Measurements from ENCODE around the gene ADD3.

The ADD3 gene

DNA sequence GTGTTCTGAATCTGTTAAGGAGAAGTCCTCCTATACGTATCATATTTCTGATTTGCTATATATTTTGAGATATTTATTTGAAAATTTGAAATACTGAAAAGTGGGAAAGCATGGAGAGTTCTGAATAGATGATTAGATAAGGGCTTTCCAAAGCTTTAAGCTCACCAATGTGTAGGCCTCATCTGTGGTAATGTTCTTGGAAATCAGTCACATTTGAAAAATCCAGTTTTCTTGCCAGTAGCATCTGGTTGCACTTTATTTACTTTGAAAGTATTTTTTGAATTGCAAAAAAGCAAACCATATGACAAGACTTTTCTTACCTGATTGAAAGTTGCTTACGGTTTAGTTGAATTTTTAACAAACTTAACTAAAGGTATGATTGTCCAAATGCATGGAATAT lies 21.7 kb downstream of the ADD3 start:
- peaks cover 18% of the 10 kb centered on the region for H3K4me1 ChIP-seq (ENCODE audit: control insufficient read depth, insufficient read depth, low read length)
- no peak overlapping the region for H3K4me3 ChIP-seq (ENCODE audit: low read depth, low read length)
- no peak overlapping the region for H3K27ac ChIP-seq (ENCODE audit: extremely low read depth, low read depth, low read length)
- no peaks in the 10 kb centered on the region for H3K9me3 ChIP-seq (ENCODE audit: control insufficient read depth, insufficient read depth, low read depth, low read length)
- H3K36me3 ChIP-seq (ENCODE audit: control insufficient read depth in 2 of 2, insufficient read depth in 1 of 2, low read length in 2 of 2) = no peaks in the 10 kb centered on the region
- POLR2A ChIA-PET = no interaction called here
- CTCF ChIA-PET = no interaction called here
- TF ChIP-seq, protein P1, sequence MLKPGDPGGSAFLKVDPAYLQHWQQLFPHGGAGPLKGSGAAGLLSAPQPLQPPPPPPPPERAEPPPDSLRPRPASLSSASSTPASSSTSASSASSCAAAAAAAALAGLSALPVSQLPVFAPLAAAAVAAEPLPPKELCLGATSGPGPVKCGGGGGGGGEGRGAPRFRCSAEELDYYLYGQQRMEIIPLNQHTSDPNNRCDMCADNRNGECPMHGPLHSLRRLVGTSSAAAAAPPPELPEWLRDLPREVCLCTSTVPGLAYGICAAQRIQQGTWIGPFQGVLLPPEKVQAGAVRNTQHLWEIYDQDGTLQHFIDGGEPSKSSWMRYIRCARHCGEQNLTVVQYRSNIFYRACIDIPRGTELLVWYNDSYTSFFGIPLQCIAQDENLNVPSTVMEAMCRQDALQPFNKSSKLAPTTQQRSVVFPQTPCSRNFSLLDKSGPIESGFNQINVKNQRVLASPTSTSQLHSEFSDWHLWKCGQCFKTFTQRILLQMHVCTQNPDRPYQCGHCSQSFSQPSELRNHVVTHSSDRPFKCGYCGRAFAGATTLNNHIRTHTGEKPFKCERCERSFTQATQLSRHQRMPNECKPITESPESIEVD (tag by site-specific recombination; IDR thresholded peaks at IDR 0.05) = peak; percentile 33; the same call in 1 of the 2 replicates
- TF ChIP-seq PRDM1 (tag by site-specific recombination; IDR thresholded peaks at IDR 0.05) = no peak

DNA sequence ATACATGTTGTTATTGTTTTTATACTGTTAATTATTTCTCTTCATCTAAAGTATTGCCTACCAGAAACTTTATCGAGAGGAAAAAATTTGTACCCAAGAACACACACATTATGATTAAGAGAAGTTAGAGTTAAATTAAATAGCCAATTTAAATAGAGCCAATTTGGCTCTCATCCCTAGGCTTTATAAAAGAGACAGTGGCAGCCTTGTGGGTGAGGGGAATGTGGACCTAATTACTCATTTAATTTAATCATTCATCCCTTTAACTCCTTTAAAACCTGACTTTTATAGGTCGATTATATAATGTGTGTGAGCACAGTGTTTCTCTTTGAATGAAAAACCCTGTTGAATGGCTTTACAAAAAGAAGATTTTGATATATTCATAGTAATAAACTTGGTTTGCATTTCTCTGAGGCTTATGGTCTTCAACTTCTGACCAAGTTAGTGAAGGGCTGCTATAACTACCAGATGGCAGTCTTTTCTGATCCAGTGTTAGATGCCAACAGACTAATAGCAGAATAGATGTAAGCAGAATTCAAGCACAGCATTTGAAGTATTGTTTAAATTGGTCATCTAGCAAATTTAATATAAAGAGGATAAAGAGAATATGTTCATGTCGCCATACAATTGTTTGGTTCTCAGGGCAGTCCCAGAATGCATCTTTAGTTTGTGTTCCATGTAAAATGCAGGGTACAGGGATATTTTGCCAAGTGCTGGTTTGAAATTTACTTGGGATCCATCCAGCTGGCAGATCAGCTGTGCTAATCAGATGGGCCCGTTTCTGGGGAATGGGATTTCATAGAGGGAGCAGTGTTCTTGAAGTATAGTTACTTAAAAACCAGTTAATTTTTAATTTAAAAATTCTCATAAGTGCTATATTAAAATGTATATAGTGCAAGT lies 25.3 kb downstream of the ADD3 start:
- CTCF ChIA-PET = interaction anchor here (0.5 kb wide), 1 partner anchor 18 kb away, joined by 3 read pairs; no protein-coding TSS in a partner anchor
- Histone ChIP-seq H3K4me1 (ENCODE audit: control insufficient read depth, insufficient read depth, low read length) (peaks cover 23% of the 10 kb centered on the region), H3K27ac (ENCODE audit: extremely low read depth, low read depth, low read length) (no peak overlapping the region), H3K9me3 (ENCODE audit: control insufficient read depth, insufficient read depth, low read depth, low read length) (no peaks in the 10 kb centered on the region), H3K36me3 (ENCODE audit: control insufficient read depth in 2 of 2, insufficient read depth in 1 of 2, low read length in 2 of 2) (no peaks in the 10 kb centered on the region), H3K4me3 (ENCODE audit: low read depth, low read length) (no peak overlapping the region)
- POLR2A ChIA-PET = no interaction called here
- TF ChIP-seq, protein P1 (tag by site-specific recombination; IDR thresholded peaks at IDR 0.05) = peak; percentile 83
- TF ChIP-seq, protein P2, sequence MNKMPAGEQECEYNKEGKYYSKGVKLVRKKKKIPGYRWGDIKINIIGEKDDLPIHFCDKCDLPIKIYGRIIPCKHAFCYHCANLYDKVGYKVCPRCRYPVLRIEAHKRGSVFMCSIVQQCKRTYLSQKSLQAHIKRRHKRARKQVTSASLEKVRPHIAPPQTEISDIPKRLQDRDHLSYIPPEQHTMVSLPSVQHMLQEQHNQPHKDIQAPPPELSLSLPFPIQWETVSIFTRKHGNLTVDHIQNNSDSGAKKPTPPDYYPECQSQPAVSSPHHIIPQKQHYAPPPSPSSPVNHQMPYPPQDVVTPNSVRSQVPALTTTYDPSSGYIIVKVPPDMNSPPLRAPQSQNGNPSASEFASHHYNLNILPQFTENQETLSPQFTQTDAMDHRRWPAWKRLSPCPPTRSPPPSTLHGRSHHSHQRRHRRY (tag by site-specific recombination; IDR thresholded peaks at IDR 0.05) = no peak
- TF ChIP-seq ZNF19 (tag by site-specific recombination; IDR thresholded peaks at IDR 0.05; ENCODE audit: low read depth) = no peak

DNA sequence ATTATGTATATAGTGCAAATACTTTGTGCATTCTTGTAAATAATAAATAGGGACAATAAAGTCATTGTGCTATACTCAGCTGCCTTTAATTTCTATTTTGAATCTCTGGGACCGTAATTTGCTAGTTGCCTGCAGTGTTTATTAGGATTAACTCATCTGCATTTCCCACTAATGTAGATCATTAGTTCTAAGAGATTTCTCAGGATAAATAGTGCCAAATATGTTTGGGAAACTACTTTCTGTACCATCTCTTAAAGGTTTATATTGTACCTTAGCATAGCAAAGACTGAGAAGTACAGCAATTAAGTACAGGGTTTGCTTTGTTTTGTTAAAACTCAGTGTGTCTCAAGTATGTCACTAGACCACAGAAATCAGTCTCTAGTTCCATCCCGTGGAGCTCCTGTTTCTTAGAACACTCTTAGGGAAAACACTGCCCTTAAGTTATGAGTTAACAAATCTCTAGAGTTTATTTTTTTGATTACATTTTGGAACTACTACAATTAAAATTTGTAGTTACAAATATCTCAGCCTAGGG lies 26.0 kb downstream of the ADD3 start:
- no peak overlapping the region for H3K27ac ChIP-seq (ENCODE audit: extremely low read depth, low read depth, low read length)
- TF ChIP-seq ZNF76 (tag by site-specific recombination; IDR thresholded peaks at IDR 0.05; ENCODE audit: borderline replicate concordance, low read depth) = no peak
- TF ChIP-seq, protein P3, sequence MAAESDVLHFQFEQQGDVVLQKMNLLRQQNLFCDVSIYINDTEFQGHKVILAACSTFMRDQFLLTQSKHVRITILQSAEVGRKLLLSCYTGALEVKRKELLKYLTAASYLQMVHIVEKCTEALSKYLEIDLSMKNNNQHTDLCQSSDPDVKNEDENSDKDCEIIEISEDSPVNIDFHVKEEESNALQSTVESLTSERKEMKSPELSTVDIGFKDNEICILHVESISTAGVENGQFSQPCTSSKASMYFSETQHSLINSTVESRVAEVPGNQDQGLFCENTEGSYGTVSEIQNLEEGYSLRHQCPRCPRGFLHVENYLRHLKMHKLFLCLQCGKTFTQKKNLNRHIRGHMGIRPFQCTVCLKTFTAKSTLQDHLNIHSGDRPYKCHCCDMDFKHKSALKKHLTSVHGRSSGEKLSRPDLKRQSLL (tag by site-specific recombination; IDR thresholded peaks at IDR 0.05) = peak; percentile 80
- TF ChIP-seq, protein P1 (tag by site-specific recombination; IDR thresholded peaks at IDR 0.05) = peak; percentile 36
- TF ChIP-seq, protein P4, sequence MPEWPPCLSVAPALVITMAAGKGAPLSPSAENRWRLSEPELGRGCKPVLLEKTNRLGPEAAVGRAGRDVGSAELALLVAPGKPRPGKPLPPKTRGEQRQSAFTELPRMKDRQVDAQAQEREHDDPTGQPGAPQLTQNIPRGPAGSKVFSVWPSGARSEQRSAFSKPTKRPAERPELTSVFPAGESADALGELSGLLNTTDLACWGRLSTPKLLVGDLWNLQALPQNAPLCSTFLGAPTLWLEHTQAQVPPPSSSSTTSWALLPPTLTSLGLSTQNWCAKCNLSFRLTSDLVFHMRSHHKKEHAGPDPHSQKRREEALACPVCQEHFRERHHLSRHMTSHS (tag by site-specific recombination; IDR thresholded peaks at IDR 0.05) = no peak
- H3K4me1 ChIP-seq (ENCODE audit: control insufficient read depth, insufficient read depth, low read length) = peaks cover 23% of the 10 kb centered on the region
- no peaks in the 10 kb centered on the region for H3K36me3 ChIP-seq (ENCODE audit: control insufficient read depth in 2 of 2, insufficient read depth in 1 of 2, low read length in 2 of 2)
- ChIA-PET CTCF (interaction anchor here (0.5 kb wide), 1 partner anchor 19 kb away, joined by 3 read pairs; no protein-coding TSS in a partner anchor), POLR2A (no interaction called here)
- H3K9me3 ChIP-seq (ENCODE audit: control insufficient read depth, insufficient read depth, low read depth, low read length) = no peaks in the 10 kb centered on the region
- H3K4me3 ChIP-seq (ENCODE audit: low read depth, low read length) = no peak overlapping the region

Data from HEK293 (cell line).